Tibial nerve (tissue), 4 donors: ENCODE data around the gene SH3RF3.

Source experiments
- CTCF ChIP-seq, 5 experiments: fragments of 200-600 bp in 3 of 5; fragments of 450-650 bp in 2 of 5; sonication (generic) in 3 of 5; IDR thresholded peaks; one replicate each; pipeline ENCODE4 v1.5.1; 2016 to 2019; ENCODE audit warnings: antibody characterized with exemption in 5 of 5, mild to moderate bottlenecking in 3 of 5, moderate library complexity in 2 of 5
- EP300 ChIP-seq, 2 donors: sonication (generic); formaldehyde crosslinking; IDR thresholded peaks; one replicate each; pipeline ENCODE4 v1.6.1; 2017; ENCODE audit warnings: antibody characterized with exemption in 2 of 2, mild to moderate bottlenecking in 1 of 2

DNA sequence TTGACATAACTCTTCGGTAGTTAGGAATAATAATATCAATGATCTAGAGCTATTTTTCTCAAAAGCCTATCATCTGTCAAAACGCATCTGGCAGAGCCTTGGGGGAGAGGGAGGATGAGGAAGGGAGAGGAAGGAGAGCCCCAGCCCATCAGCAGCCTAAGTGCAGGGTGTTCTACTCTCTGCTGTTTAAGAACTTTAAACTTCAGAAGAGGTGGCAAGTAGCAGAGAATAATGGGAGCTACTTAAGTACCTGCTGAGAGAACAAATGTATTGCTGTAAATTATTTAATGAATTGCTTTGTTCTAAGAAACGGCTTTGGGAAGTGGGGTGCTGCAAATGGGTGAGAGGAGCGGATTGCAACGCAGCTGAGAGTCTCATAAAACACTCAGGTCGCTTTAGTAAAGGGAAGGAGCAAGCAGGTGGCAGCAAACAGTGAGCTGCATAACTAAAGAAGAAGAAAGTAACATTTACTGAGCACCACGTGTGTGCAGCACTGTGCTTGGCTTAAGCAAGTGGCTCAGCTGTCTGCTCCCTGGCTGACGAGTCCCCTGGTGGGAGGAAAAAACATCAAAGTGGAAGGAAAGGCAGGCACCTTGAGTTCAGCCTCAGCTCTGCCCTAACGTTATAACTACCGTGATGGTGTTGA is 26.3 kb upstream of the SH3RF3 start:
- no peak for TF ChIP-seq CTCF (IDR thresholded peaks at IDR 0.05)
- TF ChIP-seq EP300 (IDR thresholded peaks at IDR 0.05), result no peak
